22Rv1 (cell line): ENCODE results near the gene NLRC5.

ENCODE experiments used
- ZFX ChIP-seq: fragments of 450-650 bp; IDR thresholded peaks from 2 replicates; pipeline ENCODE4 v1.6.1; 2017; ENCODE audit warnings: antibody characterized with exemption, borderline replicate concordance
- TF ChIP-seq, protein P1 (sequence below): fragments of 450-650 bp; IDR thresholded peaks from 2 replicates; pipeline ENCODE4 v1.5.1; 2017; ENCODE audit warnings: mild to moderate bottlenecking

DNA sequence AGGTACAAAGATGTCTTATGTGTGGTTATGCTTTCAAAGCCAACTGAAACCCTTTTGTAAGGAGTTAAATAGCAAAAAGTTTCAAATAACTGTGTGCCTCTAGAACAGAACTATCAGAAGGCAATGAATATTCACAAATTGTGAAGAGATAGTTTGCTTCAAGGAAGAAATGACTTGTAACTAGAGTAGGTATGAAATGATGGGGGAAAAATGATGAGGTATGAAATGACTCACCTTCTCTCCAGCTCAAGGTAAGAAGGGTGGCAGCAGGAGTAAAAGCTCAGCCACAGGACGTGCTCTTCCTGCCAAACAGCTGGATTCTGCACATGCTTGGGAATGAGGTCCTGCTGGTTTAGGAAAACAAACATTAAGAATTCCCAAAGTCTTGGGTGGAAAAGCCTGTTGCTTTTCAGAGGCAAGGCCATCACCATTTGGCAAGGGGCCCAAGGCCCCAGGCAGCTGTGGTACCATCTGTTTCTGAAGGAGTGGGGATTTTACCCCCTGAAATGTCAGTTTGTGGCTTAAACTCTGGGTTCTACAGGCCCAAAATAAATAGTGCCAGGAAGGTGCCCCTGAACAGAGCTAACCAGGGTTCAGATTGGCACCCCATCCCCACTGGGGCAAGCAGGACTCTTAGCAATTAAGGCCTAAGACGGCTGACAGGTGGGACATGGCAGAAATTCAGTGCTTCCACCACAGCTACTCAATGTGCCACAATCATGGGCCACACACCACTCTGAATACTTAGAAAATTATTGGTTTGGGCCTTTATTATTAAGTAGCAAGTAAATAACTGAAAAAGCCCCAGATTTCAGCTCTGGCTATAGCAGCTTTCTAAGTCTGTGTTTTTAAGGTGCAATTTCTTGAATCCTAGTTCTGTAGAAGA is 44.2 kb upstream of the NLRC5 start:
- TF ChIP-seq, protein P1, sequence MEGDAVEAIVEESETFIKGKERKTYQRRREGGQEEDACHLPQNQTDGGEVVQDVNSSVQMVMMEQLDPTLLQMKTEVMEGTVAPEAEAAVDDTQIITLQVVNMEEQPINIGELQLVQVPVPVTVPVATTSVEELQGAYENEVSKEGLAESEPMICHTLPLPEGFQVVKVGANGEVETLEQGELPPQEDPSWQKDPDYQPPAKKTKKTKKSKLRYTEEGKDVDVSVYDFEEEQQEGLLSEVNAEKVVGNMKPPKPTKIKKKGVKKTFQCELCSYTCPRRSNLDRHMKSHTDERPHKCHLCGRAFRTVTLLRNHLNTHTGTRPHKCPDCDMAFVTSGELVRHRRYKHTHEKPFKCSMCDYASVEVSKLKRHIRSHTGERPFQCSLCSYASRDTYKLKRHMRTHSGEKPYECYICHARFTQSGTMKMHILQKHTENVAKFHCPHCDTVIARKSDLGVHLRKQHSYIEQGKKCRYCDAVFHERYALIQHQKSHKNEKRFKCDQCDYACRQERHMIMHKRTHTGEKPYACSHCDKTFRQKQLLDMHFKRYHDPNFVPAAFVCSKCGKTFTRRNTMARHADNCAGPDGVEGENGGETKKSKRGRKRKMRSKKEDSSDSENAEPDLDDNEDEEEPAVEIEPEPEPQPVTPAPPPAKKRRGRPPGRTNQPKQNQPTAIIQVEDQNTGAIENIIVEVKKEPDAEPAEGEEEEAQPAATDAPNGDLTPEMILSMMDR = no peak
- TF ChIP-seq ZFX = no peak
